Smooth muscle cell (in vitro differentiated cells): Measurements from ENCODE around the gene CKS2. TPM values are rescaled to one million over a fixed set of nuclear protein-coding genes. Genes with fewer than 3 reads are reported as not detected.

ENCODE experiments used
- DNase-seq: peaks from one replicate; lab custom pipeline; 2025; ENCODE audit not compliant: unreplicated experiment; lab: John Stamatoyannopoulos, UW
- H2AFZ ChIP-seq: fragments of 200-600 bp; sonication (generic); 2 replicates; pipeline ENCODE4 v1.6.0; 2016; ENCODE audit warnings: antibody characterized with exemption, low read depth, mild to moderate bottlenecking
- H3F3A ChIP-seq: fragments of 200-600 bp; sonication (generic); 2 replicates; pipeline ENCODE4 v1.6.0; 2017; ENCODE audit warnings: antibody characterized with exemption, low read depth
- H3K27ac ChIP-seq: fragments of 200-600 bp; sonication (generic); 2 replicates; pipeline ENCODE4 v1.5.1; 2016; ENCODE audit warnings: low read depth, mild to moderate bottlenecking
- H3K27me3 ChIP-seq: fragments of 200-600 bp; sonication (generic); 2 replicates; pipeline ENCODE4 v1.6.1; 2016; ENCODE audit warnings: low read depth, mild to moderate bottlenecking
- H3K36me3 ChIP-seq: fragments of 200-600 bp; sonication (generic); 2 replicates; pipeline ENCODE4 v1.5.1; 2016; ENCODE audit warnings: low read depth
- H3K4me1 ChIP-seq: fragments of 200-600 bp; sonication (generic); 2 replicates; pipeline ENCODE4 v1.5.1; 2016; ENCODE audit warnings: low read depth
- H3K4me2 ChIP-seq: fragments of 200-600 bp; sonication (generic); 2 replicates; pipeline ENCODE4 v1.6.0; 2016; ENCODE audit warnings: mild to moderate bottlenecking
- H3K4me3 ChIP-seq: fragments of 200-600 bp; sonication (generic); 2 replicates; pipeline ENCODE4 v1.5.1; 2016; ENCODE audit warnings: mild to moderate bottlenecking
- H3K79me2 ChIP-seq: fragments of 200-600 bp; sonication (generic); 2 replicates; pipeline ENCODE4 v1.6.0; 2016; ENCODE audit warnings: low read depth, mild to moderate bottlenecking
- H3K9ac ChIP-seq: fragments of 200-600 bp; sonication (generic); 2 replicates; pipeline ENCODE4 v1.6.0; 2016; ENCODE audit warnings: low read depth
- H3K9me3 ChIP-seq: fragments of 200-600 bp; sonication (generic); replicated peaks from 2 replicates; pipeline ENCODE4 v1.5.1; 2016; ENCODE audit warnings: low read depth
- H4K20me1 ChIP-seq: fragments of 200-600 bp; sonication (generic); 2 replicates; pipeline ENCODE4 v1.6.0; 2016; ENCODE audit warnings: low read depth
- WGBS: methylation state at CpG from one replicate; pipeline ENCODE4 v1.1.7; 2016; ENCODE audit warnings: low lambda C conversion rate; 5-methylcytosine and 5-hydroxymethylcytosine counted together
- polyA plus RNA-seq: library from polyadenylated mRNA; unstranded; fragments of >200 nt; fragmentation: Nextera tagmentation; extraction: Ambion mirVana; gene quantifications from 2 replicates; pipeline ENCODE4 v1.2.1, GENCODE V29; 2016
- total RNA-seq: library from RNA; depleted of rRNA; stranded (reverse); fragments of >200 nt; gene quantifications from 2 replicates; pipeline ENCODE4 v1.2.3, GENCODE V29; 2014
- TF ChIP-seq, protein P1 (sequence below): fragments of 200-600 bp; sonication (generic); IDR thresholded peaks from 2 replicates; pipeline ENCODE4 v1.5.1; 2017; ENCODE audit warnings: borderline replicate concordance, mild to moderate bottlenecking, antibody characterized with exemption; ENCODE audit not compliant: insufficient read depth, poor library complexity, severe bottlenecking

Gene CKS2
- total and polyA plus RNA-seq, 2 experiments from 2014 or later = 77.6 to 148 TPM

DNA sequence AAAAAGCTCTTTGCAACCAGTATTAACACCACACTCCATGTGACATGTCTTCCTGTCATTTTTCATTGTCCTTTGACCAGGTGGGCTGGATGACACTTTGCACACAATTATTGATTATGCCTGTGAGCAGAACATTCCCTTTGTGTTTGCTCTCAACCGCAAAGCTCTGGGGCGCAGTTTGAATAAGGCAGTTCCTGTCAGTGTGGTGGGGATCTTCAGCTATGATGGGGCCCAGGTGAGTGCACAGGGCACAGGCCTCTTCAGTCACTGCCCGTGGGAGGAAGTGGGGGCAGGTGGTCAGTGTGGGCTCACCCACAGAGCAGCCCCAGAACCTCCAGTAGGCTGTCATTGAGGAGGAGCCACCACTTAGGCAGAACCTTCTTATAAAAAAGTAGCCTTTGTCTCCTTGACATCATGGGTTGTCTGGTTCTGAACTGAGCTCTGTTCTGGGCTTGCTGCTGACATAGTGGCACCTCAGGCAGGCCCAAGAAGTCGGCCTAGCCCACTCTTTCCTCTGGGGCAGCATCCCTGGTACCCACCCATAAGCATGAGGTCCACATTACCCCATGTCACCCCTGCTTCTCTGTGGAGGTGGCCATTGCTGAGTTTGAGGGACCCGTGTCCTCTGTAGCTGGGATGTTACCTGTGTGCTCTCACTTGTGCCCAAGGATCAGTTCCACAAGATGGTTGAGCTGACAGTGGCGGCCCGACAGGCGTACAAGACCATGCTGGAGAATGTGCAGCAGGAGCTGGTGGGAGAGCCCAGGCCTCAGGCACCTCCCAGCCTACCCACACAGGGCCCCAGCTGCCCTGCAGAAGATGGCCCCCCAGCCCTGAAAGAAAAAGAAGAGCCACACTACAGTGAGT is 46.6 kb downstream of the CKS2 start:
- no peak overlapping the region for H3K9ac ChIP-seq
- 97% methylated on average over 8 of the region's 8 CpGs for WGBS
- no peak overlapping the region for H3K4me2 ChIP-seq
- H4K20me1 ChIP-seq = peaks cover 29% of the 10 kb centered on the region
- H3K27ac ChIP-seq = no peak overlapping the region
- no peak for DNase-seq
- H3K27me3 ChIP-seq = no peaks in the 10 kb centered on the region
- no peaks in the 10 kb centered on the region for H3K4me1 ChIP-seq
- H3F3A ChIP-seq = no peaks in the 10 kb centered on the region
- TF ChIP-seq, protein P1, sequence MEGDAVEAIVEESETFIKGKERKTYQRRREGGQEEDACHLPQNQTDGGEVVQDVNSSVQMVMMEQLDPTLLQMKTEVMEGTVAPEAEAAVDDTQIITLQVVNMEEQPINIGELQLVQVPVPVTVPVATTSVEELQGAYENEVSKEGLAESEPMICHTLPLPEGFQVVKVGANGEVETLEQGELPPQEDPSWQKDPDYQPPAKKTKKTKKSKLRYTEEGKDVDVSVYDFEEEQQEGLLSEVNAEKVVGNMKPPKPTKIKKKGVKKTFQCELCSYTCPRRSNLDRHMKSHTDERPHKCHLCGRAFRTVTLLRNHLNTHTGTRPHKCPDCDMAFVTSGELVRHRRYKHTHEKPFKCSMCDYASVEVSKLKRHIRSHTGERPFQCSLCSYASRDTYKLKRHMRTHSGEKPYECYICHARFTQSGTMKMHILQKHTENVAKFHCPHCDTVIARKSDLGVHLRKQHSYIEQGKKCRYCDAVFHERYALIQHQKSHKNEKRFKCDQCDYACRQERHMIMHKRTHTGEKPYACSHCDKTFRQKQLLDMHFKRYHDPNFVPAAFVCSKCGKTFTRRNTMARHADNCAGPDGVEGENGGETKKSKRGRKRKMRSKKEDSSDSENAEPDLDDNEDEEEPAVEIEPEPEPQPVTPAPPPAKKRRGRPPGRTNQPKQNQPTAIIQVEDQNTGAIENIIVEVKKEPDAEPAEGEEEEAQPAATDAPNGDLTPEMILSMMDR = no peak
- no peaks in the 10 kb centered on the region for H3K9me3 ChIP-seq
- H3K36me3 ChIP-seq = peaks cover 6% of the 10 kb centered on the region
- no peak overlapping the region for H2AFZ ChIP-seq
- H3K79me2 ChIP-seq = no peaks in the 10 kb centered on the region
- H3K4me3 ChIP-seq = no peak overlapping the region

DNA sequence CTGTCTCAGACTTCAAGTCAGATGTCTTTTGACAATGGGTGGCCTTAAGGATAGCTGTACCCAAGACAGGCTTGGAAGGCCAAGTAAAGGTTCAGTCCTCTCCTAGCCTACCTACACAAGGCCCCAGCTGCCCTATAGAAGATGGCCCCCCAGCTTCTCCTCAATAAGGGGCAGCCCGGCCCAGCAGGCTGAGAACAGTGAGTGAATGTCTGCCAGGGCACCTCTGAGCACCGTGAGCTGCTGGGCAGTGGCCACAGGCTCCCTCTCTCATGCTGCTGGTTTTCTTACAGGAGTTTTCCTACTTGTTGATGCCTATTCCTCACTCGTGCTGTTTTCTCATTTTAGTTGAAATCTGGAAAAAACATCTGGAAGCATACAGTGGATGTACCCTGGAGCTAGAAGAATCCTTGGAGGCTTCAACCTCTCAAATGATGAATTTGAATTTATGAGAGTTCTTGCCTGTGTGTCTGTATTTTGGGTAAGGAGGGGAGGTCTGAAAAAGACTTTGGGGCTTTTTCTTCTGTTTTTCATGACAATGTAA is 47.5 kb downstream of the CKS2 start:
- Histone ChIP-seq H3K36me3 (peaks cover 5% of the 10 kb centered on the region), H3K79me2 (no peaks in the 10 kb centered on the region)

DNA sequence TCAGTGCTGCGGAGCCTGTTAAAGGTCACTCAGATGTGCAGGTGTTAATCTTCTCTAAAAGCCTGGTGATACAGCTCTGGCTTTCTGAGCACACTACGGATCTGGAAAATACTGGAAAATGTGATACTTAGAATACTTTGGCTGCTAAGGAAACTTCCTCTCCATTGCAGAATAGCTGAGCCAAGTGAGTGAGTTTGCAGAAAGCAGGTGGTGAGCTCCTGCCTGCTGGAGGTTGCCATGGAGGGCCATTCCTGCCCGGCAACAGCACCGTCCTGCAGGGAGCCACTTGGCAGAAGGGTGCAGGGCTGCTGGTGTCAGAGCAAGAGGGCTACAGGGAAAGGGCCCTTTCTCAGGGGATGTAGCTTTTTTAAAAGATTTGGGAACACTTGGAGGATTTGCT is 48.0 kb downstream of the CKS2 start:
- 92% methylated on average over 4 of the region's 4 CpGs for WGBS
- TF ChIP-seq, protein P1 = no peak
- no peak overlapping the region for H3K4me3 ChIP-seq
- no peak overlapping the region for H3K4me2 ChIP-seq
- H3K9me3 ChIP-seq = no peaks in the 10 kb centered on the region
- no peak overlapping the region for H3K9ac ChIP-seq
- peaks cover 15% of the 10 kb centered on the region for H4K20me1 ChIP-seq
- H2AFZ ChIP-seq = no peak overlapping the region
- H3K27ac ChIP-seq = no peak overlapping the region
- H3K27me3 ChIP-seq = no peaks in the 10 kb centered on the region
- H3F3A ChIP-seq = no peaks in the 10 kb centered on the region
- H3K36me3 ChIP-seq = no peaks in the 10 kb centered on the region
- H3K4me1 ChIP-seq = no peaks in the 10 kb centered on the region
- DNase-seq = no peak
- H3K79me2 ChIP-seq = no peaks in the 10 kb centered on the region

More for the DNA sequence above, 47.5 kb downstream of the CKS2 start:
- TF ChIP-seq, protein P1 = no peak
- no peak overlapping the region for H3K9ac ChIP-seq
- no peaks in the 10 kb centered on the region for H3F3A ChIP-seq
- H3K27ac ChIP-seq = no peak overlapping the region
- H3K27me3 ChIP-seq = no peaks in the 10 kb centered on the region
- no peaks in the 10 kb centered on the region for H3K4me1 ChIP-seq
- H4K20me1 ChIP-seq = peaks cover 20% of the 10 kb centered on the region
- no peak overlapping the region for H3K4me3 ChIP-seq
- no peak overlapping the region for H3K4me2 ChIP-seq
- WGBS = 91% methylated on average over 3 of the region's 3 CpGs
- H3K9me3 ChIP-seq = no peaks in the 10 kb centered on the region
- H2AFZ ChIP-seq = no peak overlapping the region
- DNase-seq = no peak
